Neural cell (in vitro differentiated cells): ENCODE measurements around the gene OPN1SW. TPM values are rescaled to one million over a fixed set of nuclear protein-coding genes. Genes with fewer than 3 reads are reported as not detected.

Experiments
- H2AFZ ChIP-seq: fragments of 200-600, 300-800 bp; sonication (generic), shearing (Covaris generic); 2 replicates; pipeline ENCODE4 v1.6.0; 2014; ENCODE audit warnings: low read depth, mild to moderate bottlenecking, antibody characterized with exemption, low read length, moderate library complexity
- H3F3A ChIP-seq: fragments of 200-600 bp; shearing (Covaris generic); 2 replicates; pipeline ENCODE4 v1.6.1; 2016; ENCODE audit warnings: mild to moderate bottlenecking, moderate library complexity, mixed read lengths, antibody characterized with exemption, low read length; ENCODE audit not compliant: insufficient read depth, poor library complexity, severe bottlenecking
- H3K27ac ChIP-seq: fragments of 200-600, 300-800 bp; sonication (generic), shearing (Covaris generic); 2 replicates; pipeline ENCODE4 v1.5.1; 2014; ENCODE audit warnings: mild to moderate bottlenecking, low read length, moderate library complexity
- H3K27me3 ChIP-seq: fragments of 300-800, 200-600 bp; sonication (generic), shearing (Covaris generic); 2 replicates; pipeline ENCODE4 v1.6.0; 2014; ENCODE audit warnings: mild to moderate bottlenecking, low read depth, low read length, moderate library complexity; ENCODE audit not compliant: insufficient read depth
- H3K36me3 ChIP-seq: fragments of 300-800, 200-600 bp; sonication (generic), shearing (Covaris generic); 2 replicates; pipeline ENCODE4 v1.5.1; 2014; ENCODE audit warnings: mild to moderate bottlenecking, antibody characterized with exemption, low read length, moderate library complexity; ENCODE audit not compliant: insufficient read depth
- H3K4me2 ChIP-seq: fragments of 300-800, 200-600 bp; sonication (generic), shearing (Covaris generic); 2 replicates; pipeline ENCODE4 v1.6.0; 2014; ENCODE audit warnings: mild to moderate bottlenecking, low read length
- H3K4me3 ChIP-seq: fragments of 300-800, 200-600 bp; sonication (generic), shearing (Covaris generic); 2 replicates; pipeline ENCODE4 v1.5.1; 2014; ENCODE audit warnings: mild to moderate bottlenecking, low read length, moderate library complexity
- H3K79me2 ChIP-seq: fragments of 200-600 bp; shearing (Covaris generic); replicated peaks from 2 replicates; pipeline ENCODE4 v1.6.0; 2014; ENCODE audit warnings: mild to moderate bottlenecking, low read length, moderate library complexity; ENCODE audit not compliant: insufficient read depth
- H3K9ac ChIP-seq: fragments of 300-800, 200-600 bp; sonication (generic), shearing (Covaris generic); 2 replicates; pipeline ENCODE4 v1.6.1; 2016; ENCODE audit warnings: mild to moderate bottlenecking, low read length, mixed read lengths
- H3K9me2 ChIP-seq: fragments of 200-600 bp; shearing (Covaris generic); 2 replicates; pipeline ENCODE4 v1.6.1; 2016; ENCODE audit warnings: mild to moderate bottlenecking, low read length, mixed read lengths; ENCODE audit not compliant: insufficient read depth
- H3K9me3 ChIP-seq: fragments of 200-600, 300-800 bp; sonication (generic), shearing (Covaris generic); 2 replicates; pipeline ENCODE4 v1.6.1; 2016; ENCODE audit warnings: mild to moderate bottlenecking, mixed run types, low read length, moderate library complexity, mixed read lengths
- H4K20me1 ChIP-seq: fragments of 200-600 bp; shearing (Covaris generic); 2 replicates; pipeline ENCODE4 v1.6.1; 2016; ENCODE audit warnings: mild to moderate bottlenecking, mixed run types; ENCODE audit not compliant: insufficient read depth
- EP300 ChIP-seq: fragments of 450-650 bp; conservative IDR thresholded peaks from 2 replicates; pipeline ENCODE4 v1.6.1; 2014; ENCODE audit warnings: antibody characterized with exemption, mild to moderate bottlenecking, moderate library complexity; ENCODE audit not compliant: poor library complexity, severe bottlenecking
- EZH2 ChIP-seq: fragments of 200-600, 300-800 bp; shearing (Covaris generic), sonication (generic); IDR thresholded peaks from 2 replicates; pipeline ENCODE4 v1.6.1; 2014; ENCODE audit warnings: antibody characterized with exemption, low read length, borderline replicate concordance, mild to moderate bottlenecking; ENCODE audit not compliant: insufficient read depth, poor library complexity, severe bottlenecking
- MXI1 ChIP-seq: fragments of 450-650 bp; conservative IDR thresholded peaks from 2 replicates; pipeline ENCODE4 v1.6.1; 2014; ENCODE audit warnings: antibody characterized with exemption, mild to moderate bottlenecking; ENCODE audit not compliant: poor library complexity, severe bottlenecking
- POLR2AphosphoS5 ChIP-seq: IDR thresholded peaks from 2 replicates; pipeline ENCODE4 v1.6.1; 2012
- RAD21 ChIP-seq: fragments of 450-650 bp; conservative IDR thresholded peaks from 2 replicates; pipeline ENCODE4 v1.6.1; 2014; ENCODE audit warnings: antibody characterized with exemption, mild to moderate bottlenecking, moderate library complexity
- SMC3 ChIP-seq: fragments of 450-650 bp; conservative IDR thresholded peaks from 2 replicates; pipeline ENCODE4 v1.6.1; 2014; ENCODE audit warnings: antibody characterized with exemption, mild to moderate bottlenecking, moderate library complexity; ENCODE audit not compliant: poor library complexity
- TAF1 ChIP-seq: IDR thresholded peaks from 2 replicates; pipeline ENCODE4 v1.6.1; 2012; ENCODE audit warnings: low read depth
- polyA plus RNA-seq: library from polyadenylated mRNA; depleted of rRNA; stranded (reverse); fragments of >200 nt; gene quantifications from 2 replicates; pipeline ENCODE4 v1.2.3, GENCODE V29; 2014
- TF ChIP-seq, protein P1 (sequence below): IDR thresholded peaks from 2 replicates; pipeline ENCODE4 v1.6.1; 2012; ENCODE audit warnings: borderline replicate concordance
- TF ChIP-seq, protein P2 (sequence below): fragments of 450-650 bp; IDR thresholded peaks from 2 replicates; pipeline ENCODE4 v1.5.1; 2014; ENCODE audit warnings: antibody characterized with exemption, mild to moderate bottlenecking, moderate library complexity; ENCODE audit not compliant: poor library complexity, severe bottlenecking

OPN1SW gene
- polyA plus RNA-seq, 1 donor from 2014 or later: 1.2 TPM

DNA sequence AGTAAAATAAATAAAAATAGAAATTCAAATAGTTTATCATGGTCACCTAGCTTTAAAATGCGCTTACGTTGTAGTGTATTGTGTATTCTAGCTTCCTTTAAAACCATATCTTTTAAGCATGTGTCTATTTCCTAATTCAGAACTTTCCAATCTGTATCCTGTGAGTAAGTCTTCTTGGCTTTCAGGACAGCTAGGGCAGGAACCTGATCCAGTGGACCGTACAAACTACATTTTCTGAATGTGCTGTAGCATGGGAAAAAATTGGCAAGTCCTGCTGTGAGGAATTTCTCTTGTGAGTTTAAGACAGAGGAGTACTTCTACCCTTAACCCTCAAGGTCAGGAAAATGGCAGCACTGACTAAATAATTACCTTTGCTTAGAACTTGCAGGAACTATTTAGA, 12.1 kb downstream of the OPN1SW start:
- Histone ChIP-seq H3K27me3 (no peaks in the 10 kb centered on the region), H3K9me3 (no peaks in the 10 kb centered on the region), H2AFZ (no peak overlapping the region), H3K36me3 (no peaks in the 10 kb centered on the region), H3F3A (no peaks in the 10 kb centered on the region), H3K9ac (no peak overlapping the region), H4K20me1 (no peaks in the 10 kb centered on the region), H3K4me3 (no peak overlapping the region), H3K79me2 (no peaks in the 10 kb centered on the region), H3K27ac (no peak overlapping the region), H3K9me2 (no peaks in the 10 kb centered on the region), H3K4me2 (no peak overlapping the region)
- TF ChIP-seq EP300: no peak
- no peak for TF ChIP-seq POLR2AphosphoS5
- TF ChIP-seq TAF1: no peak
- TF ChIP-seq, protein P1, sequence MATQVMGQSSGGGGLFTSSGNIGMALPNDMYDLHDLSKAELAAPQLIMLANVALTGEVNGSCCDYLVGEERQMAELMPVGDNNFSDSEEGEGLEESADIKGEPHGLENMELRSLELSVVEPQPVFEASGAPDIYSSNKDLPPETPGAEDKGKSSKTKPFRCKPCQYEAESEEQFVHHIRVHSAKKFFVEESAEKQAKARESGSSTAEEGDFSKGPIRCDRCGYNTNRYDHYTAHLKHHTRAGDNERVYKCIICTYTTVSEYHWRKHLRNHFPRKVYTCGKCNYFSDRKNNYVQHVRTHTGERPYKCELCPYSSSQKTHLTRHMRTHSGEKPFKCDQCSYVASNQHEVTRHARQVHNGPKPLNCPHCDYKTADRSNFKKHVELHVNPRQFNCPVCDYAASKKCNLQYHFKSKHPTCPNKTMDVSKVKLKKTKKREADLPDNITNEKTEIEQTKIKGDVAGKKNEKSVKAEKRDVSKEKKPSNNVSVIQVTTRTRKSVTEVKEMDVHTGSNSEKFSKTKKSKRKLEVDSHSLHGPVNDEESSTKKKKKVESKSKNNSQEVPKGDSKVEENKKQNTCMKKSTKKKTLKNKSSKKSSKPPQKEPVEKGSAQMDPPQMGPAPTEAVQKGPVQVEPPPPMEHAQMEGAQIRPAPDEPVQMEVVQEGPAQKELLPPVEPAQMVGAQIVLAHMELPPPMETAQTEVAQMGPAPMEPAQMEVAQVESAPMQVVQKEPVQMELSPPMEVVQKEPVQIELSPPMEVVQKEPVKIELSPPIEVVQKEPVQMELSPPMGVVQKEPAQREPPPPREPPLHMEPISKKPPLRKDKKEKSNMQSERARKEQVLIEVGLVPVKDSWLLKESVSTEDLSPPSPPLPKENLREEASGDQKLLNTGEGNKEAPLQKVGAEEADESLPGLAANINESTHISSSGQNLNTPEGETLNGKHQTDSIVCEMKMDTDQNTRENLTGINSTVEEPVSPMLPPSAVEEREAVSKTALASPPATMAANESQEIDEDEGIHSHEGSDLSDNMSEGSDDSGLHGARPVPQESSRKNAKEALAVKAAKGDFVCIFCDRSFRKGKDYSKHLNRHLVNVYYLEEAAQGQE: no peak
- no peak for TF ChIP-seq EZH2
- TF ChIP-seq MXI1: no peak
- TF ChIP-seq, protein P2, sequence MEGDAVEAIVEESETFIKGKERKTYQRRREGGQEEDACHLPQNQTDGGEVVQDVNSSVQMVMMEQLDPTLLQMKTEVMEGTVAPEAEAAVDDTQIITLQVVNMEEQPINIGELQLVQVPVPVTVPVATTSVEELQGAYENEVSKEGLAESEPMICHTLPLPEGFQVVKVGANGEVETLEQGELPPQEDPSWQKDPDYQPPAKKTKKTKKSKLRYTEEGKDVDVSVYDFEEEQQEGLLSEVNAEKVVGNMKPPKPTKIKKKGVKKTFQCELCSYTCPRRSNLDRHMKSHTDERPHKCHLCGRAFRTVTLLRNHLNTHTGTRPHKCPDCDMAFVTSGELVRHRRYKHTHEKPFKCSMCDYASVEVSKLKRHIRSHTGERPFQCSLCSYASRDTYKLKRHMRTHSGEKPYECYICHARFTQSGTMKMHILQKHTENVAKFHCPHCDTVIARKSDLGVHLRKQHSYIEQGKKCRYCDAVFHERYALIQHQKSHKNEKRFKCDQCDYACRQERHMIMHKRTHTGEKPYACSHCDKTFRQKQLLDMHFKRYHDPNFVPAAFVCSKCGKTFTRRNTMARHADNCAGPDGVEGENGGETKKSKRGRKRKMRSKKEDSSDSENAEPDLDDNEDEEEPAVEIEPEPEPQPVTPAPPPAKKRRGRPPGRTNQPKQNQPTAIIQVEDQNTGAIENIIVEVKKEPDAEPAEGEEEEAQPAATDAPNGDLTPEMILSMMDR: no peak
- TF ChIP-seq RAD21: no peak
- TF ChIP-seq SMC3: no peak

DNA sequence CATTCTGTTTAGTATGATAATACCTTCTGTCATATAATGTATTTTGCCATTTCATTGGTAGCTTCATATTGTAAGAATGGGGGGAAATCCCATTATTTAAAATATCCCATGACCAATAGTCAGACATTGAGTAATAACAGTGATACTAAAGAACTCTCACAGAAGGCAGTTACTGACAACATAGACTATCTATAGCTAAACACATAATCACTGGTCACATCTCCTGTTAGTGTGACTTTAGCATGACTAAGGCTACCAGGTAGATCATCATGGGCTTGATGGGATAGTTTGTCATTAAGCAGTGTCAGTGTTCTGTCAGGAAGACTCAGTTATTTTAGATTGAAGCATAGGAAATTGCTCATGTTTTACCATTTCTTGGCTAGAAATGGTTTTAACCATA, 16.4 kb downstream of the OPN1SW start:
- no peaks in the 10 kb centered on the region for H3F3A ChIP-seq
- no peaks in the 10 kb centered on the region for H3K36me3 ChIP-seq

More for the DNA sequence above, 16.4 kb downstream of the OPN1SW start:
- H3K4me3 ChIP-seq: no peak overlapping the region
- H3K79me2 ChIP-seq: no peaks in the 10 kb centered on the region
- TF ChIP-seq EP300: no peak
- TF ChIP-seq, protein P1: no peak
- TF ChIP-seq, protein P2: no peak
- no peak for TF ChIP-seq RAD21
- no peak for TF ChIP-seq EZH2
- no peak for TF ChIP-seq SMC3
- no peak for TF ChIP-seq POLR2AphosphoS5
- TF ChIP-seq MXI1: no peak
- no peak for TF ChIP-seq TAF1
- H3K27me3 ChIP-seq: no peaks in the 10 kb centered on the region
- no peak overlapping the region for H3K9ac ChIP-seq
- no peaks in the 10 kb centered on the region for H4K20me1 ChIP-seq
- no peaks in the 10 kb centered on the region for H3K9me3 ChIP-seq
- H2AFZ ChIP-seq: no peak overlapping the region
- no peak overlapping the region for H3K27ac ChIP-seq
- H3K4me2 ChIP-seq: no peak overlapping the region
- H3K9me2 ChIP-seq: no peaks in the 10 kb centered on the region
